ENCODE results near the gene MYRIP. TPM values are rescaled to one million over a fixed set of nuclear protein-coding genes. Genes with fewer than 3 reads are reported as not detected.

MYRIP gene
- total and polyA plus RNA-seq, 2 of the 4 experiments (the other 2 are of a cell fraction) = not detected

DNA sequence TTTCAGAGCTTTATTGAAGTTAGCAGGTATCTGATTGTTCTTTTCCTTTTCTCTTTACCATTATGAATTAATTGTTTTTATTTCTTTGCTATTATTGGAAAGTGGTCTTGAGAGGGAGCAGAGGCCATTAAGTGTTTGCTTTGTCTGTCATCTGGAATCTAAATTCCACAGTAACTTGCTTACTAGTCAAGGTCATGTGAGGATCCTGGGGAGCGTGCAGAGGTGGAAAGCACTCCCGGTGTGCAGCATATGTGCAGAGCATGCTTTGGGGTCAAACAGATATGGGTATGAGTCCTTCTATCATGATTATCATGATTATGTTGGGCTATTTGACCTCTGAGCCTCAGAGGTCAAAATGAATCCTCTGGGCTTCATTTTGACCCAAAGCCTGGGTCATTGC lies 96.4 kb downstream of the MYRIP start:
- H3K9me3 ChIP-seq (ENCODE audit: control insufficient read depth, insufficient read depth, low read length) = peaks cover 25% of the 10 kb centered on the region

More for the DNA sequence above, 96.4 kb downstream of the MYRIP start:
- Histone ChIP-seq H3K27ac (ENCODE audit: insufficient read depth, low read length) (no peak overlapping the region), H4K20me1 (ENCODE audit: insufficient read depth, low read length) (no peaks in the 10 kb centered on the region), H3K9me1 (ENCODE audit: insufficient read depth, low read length) (no peaks in the 10 kb centered on the region), H3K4me2 (ENCODE audit: low read depth, low read length) (no peak overlapping the region), H3K9ac (ENCODE audit: low read depth, low read length) (no peak overlapping the region), H3K18ac (ENCODE audit: low read depth, low read length) (no peak overlapping the region), H3K56ac (ENCODE audit: extremely low read depth, insufficient read depth, low read length) (no peak overlapping the region), H2BK5ac (ENCODE audit: low read depth, low read length, poor library complexity, severe bottlenecking) (no peak overlapping the region), H2AK5ac (ENCODE audit: low read depth, low read length) (no peak overlapping the region), H3K23ac (ENCODE audit: low read depth, low read length) (no peak overlapping the region), H2AFZ (replicated peaks; ENCODE audit: low read length, poor library complexity) (no peak overlapping the region), H4K5ac (ENCODE audit: low read depth, low read length) (no peak overlapping the region), H3K36me3 (ENCODE audit: control insufficient read depth, insufficient read depth, low read length) (no peaks in the 10 kb centered on the region), H4K91ac (ENCODE audit: insufficient read depth, low read depth, low read length) (no peak overlapping the region), H3K27me3 (ENCODE audit: control insufficient read depth, insufficient read depth, low read length) (no peaks in the 10 kb centered on the region), H2BK120ac (ENCODE audit: low read depth, low read length) (no peak overlapping the region), H3K4me1 (ENCODE audit: control insufficient read depth, insufficient read depth, low read length) (no peaks in the 10 kb centered on the region), H3K4ac (ENCODE audit: low read depth, low read length) (no peak overlapping the region), H3K4me3 (ENCODE audit: insufficient read depth, low read depth, low read length) (no peak overlapping the region), H2BK15ac (ENCODE audit: low read depth, low read length) (no peak overlapping the region), H3K79me1 (ENCODE audit: low read depth in 1 of 2, low read length in 2 of 2) (no peaks in the 10 kb centered on the region), H3K14ac (replicated peaks; ENCODE audit: low read depth, low read length) (no peak overlapping the region), H4K8ac (ENCODE audit: low read depth in 2 of 2, low read length in 2 of 2) (no peak overlapping the region), H2BK20ac (ENCODE audit: low read depth, low read length) (no peak overlapping the region), H2AK9ac (replicated peaks; ENCODE audit: low read depth, low read length, poor library complexity) (no peak overlapping the region)
- DNase-seq = no peak
- WGBS, 2 experiments (ENCODE audit: extremely low coverage in 2 of 2, insufficient read length in 1 of 2) = no CpG with 5 or more reads among the region's 2 CpGs
- ATAC-seq (ENCODE audit: low read depth) = no peak
- TF ChIP-seq CHD1 (IDR thresholded peaks at IDR 0.05; ENCODE audit: low read depth, low read length) = no peak
- TF ChIP-seq, protein P1, sequence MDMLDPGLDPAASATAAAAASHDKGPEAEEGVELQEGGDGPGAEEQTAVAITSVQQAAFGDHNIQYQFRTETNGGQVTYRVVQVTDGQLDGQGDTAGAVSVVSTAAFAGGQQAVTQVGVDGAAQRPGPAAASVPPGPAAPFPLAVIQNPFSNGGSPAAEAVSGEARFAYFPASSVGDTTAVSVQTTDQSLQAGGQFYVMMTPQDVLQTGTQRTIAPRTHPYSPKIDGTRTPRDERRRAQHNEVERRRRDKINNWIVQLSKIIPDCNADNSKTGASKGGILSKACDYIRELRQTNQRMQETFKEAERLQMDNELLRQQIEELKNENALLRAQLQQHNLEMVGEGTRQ (IDR thresholded peaks at IDR 0.05; ENCODE audit: low read depth, low read length) = no peak
- TF ChIP-seq CTCF (conservative IDR thresholded peaks at IDR 0.05; ENCODE audit: low read depth, low read length) = no peak
- TF ChIP-seq, protein P2, sequence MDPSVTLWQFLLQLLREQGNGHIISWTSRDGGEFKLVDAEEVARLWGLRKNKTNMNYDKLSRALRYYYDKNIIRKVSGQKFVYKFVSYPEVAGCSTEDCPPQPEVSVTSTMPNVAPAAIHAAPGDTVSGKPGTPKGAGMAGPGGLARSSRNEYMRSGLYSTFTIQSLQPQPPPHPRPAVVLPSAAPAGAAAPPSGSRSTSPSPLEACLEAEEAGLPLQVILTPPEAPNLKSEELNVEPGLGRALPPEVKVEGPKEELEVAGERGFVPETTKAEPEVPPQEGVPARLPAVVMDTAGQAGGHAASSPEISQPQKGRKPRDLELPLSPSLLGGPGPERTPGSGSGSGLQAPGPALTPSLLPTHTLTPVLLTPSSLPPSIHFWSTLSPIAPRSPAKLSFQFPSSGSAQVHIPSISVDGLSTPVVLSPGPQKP (IDR thresholded peaks at IDR 0.05; ENCODE audit: borderline replicate concordance, low read depth, low read length) = no peak
- TF ChIP-seq MAFK (IDR thresholded peaks at IDR 0.05; ENCODE audit: low read depth, low read length) = no peak
- no peak for TF ChIP-seq CEBPB (IDR thresholded peaks at IDR 0.05; ENCODE audit: low read depth, low read length)
- no peak for TF ChIP-seq RAD21 (IDR thresholded peaks at IDR 0.05; ENCODE audit: low read length)
- no peak for TF ChIP-seq SMC3 (IDR thresholded peaks at IDR 0.05; ENCODE audit: low read depth, low read length)
- no peak for TF ChIP-seq BHLHE40 (IDR thresholded peaks at IDR 0.05; ENCODE audit: low read depth, low read length)
- no peak for TF ChIP-seq POLR2A (IDR thresholded peaks at IDR 0.05; ENCODE audit: low read depth, low read length)
- no peak for TF ChIP-seq MXI1 (IDR thresholded peaks at IDR 0.05; ENCODE audit: borderline replicate concordance, low read depth, low read length)
- TF ChIP-seq RCOR1 (IDR thresholded peaks at IDR 0.05; ENCODE audit: insufficient replicate concordance, low read length) = no peak
- TF ChIP-seq RFX5 (IDR thresholded peaks at IDR 0.05; ENCODE audit: low read depth, low read length) = no peak
- TF ChIP-seq NFE2L2 (IDR thresholded peaks at IDR 0.05; ENCODE audit: low read depth, low read length) = no peak
- POLR2A ChIA-PET (ENCODE audit: unreplicated experiment) = no interaction called here
- dilution Hi-C loops (cut with HindIII; ENCODE audit: low sequenced_read_pairs, unreplicated experiment) = no loop called here
- intact Hi-C loops (cut with micrococcal nuclease) = no loop called here
- CTCF ChIA-PET = no interaction called here
- in situ Hi-C loops (cut with MboI; ENCODE audit: low sequenced_read_pairs) = no loop called here
- no TSS peak for BruUV-seq (replicated peaks)
